Ovary (tissue), 9 donors: ENCODE measurements around the gene TGFBI. TPM values are rescaled to one million over a fixed set of nuclear protein-coding genes. Genes with fewer than 3 reads are reported as not detected.

ENCODE experiments used
- DNase-seq, 5 donors: peaks; one replicate each; pipeline ENCODE4 v3.0.0-alpha.2; 2019 to 2020
- H3K27ac ChIP-seq, 2 donors: fragments of 200-600 bp; one replicate each; pipeline versions ENCODE4 v1.5.1 to v1.8.0; 2019 to 2022
- H3K27me3 ChIP-seq: fragments of 200-600 bp; one replicate; pipeline ENCODE4 v1.8.0; 2022
- H3K36me3 ChIP-seq: fragments of 200-600 bp; sonication (generic); one replicate; pipeline ENCODE4 v1.5.1; 2019
- H3K4me1 ChIP-seq: one replicate; pipeline ENCODE4 v1.8.1; 2013; ENCODE audit warnings: mild to moderate bottlenecking, moderate library complexity; ENCODE audit not compliant: insufficient read depth
- H3K4me3 ChIP-seq: fragments of 200-600 bp; sonication (generic); one replicate; pipeline ENCODE4 v1.5.1; 2017
- H3K9me3 ChIP-seq, 2 donors: fragments of 200-600 bp in 1 of 2; sonication (generic) in 1 of 2; one replicate each; pipeline versions ENCODE4 v1.5.1 to v1.8.1; 2013 to 2019; ENCODE audit warnings: mild to moderate bottlenecking in 1 of 2, moderate library complexity in 1 of 2
- CTCF ChIP-seq, 3 donors: fragments of 450-650 bp in 2 of 3; fragments of 200-600 bp in 1 of 3; IDR thresholded peaks; one replicate each; pipeline versions ENCODE4 v1.5.1 to v1.8.0; 2016 to 2022; ENCODE audit warnings: antibody characterized with exemption in 3 of 3, mild to moderate bottlenecking in 1 of 3
- EP300 ChIP-seq: sonication (generic); formaldehyde crosslinking; IDR thresholded peaks from one replicate; pipeline ENCODE4 v1.6.1; 2017; ENCODE audit warnings: antibody characterized with exemption
- POLR2A ChIP-seq: fragments of 450-650 bp; IDR thresholded peaks from one replicate; pipeline ENCODE4 v1.6.1; 2017; ENCODE audit warnings: antibody characterized with exemption, mild to moderate bottlenecking, moderate library complexity
- WGBS, 3 donors: extraction: QIAGEN DNeasy Blood & Tissue Kit in 1 of 3; methylation state at CpG; one replicate each; pipeline versions ENCODE4 v1.1.5 to v1.1.7; 2013 to 2017; 5-methylcytosine and 5-hydroxymethylcytosine counted together
- intact Hi-C, 4 donors: fragments of 100-400 bp; cut with DNase I; formaldehyde crosslinking; loops; one replicate each; pipeline versions ENCODE4 v1.11.0 to v1.15.1; 2022 to 2023
- polyA plus RNA-seq, 2 donors: library from polyadenylated mRNA; stranded (reverse); fragments of 200-250 nt in 1 of 2; fragments of 350-450 nt in 1 of 2; fragmentation: Illumina TruSeq in 1 of 2; extraction: RNeasy Lipid Tissue Mini Kit (QIAGEN cat#74804) in 1 of 2; gene quantifications; one replicate each; pipeline ENCODE4 v1.2.3, GENCODE V29; 2013 to 2014
- total RNA-seq, 7 donors: library from RNA; depleted of rRNA in 2 of 7; stranded (reverse); fragments of >200 nt in 2 of 7; fragmentation: NEBNext Ultra II Directional in 3 of 7; extraction: Animal tissue kit (Norgen Biotek cat#: 25700) in 3 of 7; gene quantifications; one replicate each; pipeline versions ENCODE4 v1.1.0 to v1.2.4, GENCODE V29; 2016 to 2023
- donor health status: DM: no; HTN: no; CAD: no; lungs with moderate emphysema.
- donor health status: DM: no; HTN: no; CAD: no.
- donor health status: Bipolar disorder and iron deficiency.
- donor health status: DM: yes; HTN: yes; CAD: no.
- donor health status: DM: no; HTN: no; CAD: no.
- donor health status: DM: yes; HTN: yes; CAD: no.

TGFBI gene
- total and polyA plus RNA-seq, 9 donors, result 14.5 to 138 (median 25.3) TPM

- no peaks in the 10 kb centered on the region for H3K9me3 ChIP-seq
- H3K4me3 ChIP-seq, result no peak overlapping the region
- no peak for DNase-seq
- no peak overlapping the region for H3K27ac ChIP-seq
- intact Hi-C loops, result no loop called here
- 75 to 92% (median 79%) methylated on average over 6 of the region's 6 CpGs for WGBS, 3 donors
- TF ChIP-seq EP300 (no peak), POLR2A (no peak), CTCF (IDR thresholded peaks at IDR 0.05) (no peak)
- no peaks in the 10 kb centered on the region for H3K27me3 ChIP-seq
- H3K4me1 ChIP-seq, result peaks cover 2% of the 10 kb centered on the region
- H3K36me3 ChIP-seq, result no peaks in the 10 kb centered on the region
Measured at GRCh38 chr5:135998889-135999288, 29.9 kb upstream of the TGFBI start.

- no peaks in the 10 kb centered on the region for H3K4me1 ChIP-seq
- no peak for TF ChIP-seq EP300
- TF ChIP-seq POLR2A, result no peak
- no peak for TF ChIP-seq CTCF (IDR thresholded peaks at IDR 0.05)
- no peaks in the 10 kb centered on the region for H3K27me3 ChIP-seq
- no peak for DNase-seq
- intact Hi-C loops, result no loop called here
- H3K27ac ChIP-seq, result no peak overlapping the region
- no peaks in the 10 kb centered on the region for H3K36me3 ChIP-seq
- H3K4me3 ChIP-seq, result no peak overlapping the region
- no peaks in the 10 kb centered on the region for H3K9me3 ChIP-seq
- 77 to 83% (median 81%) methylated on average over 8 of the region's 8 CpGs for WGBS, 3 donors
Measured at GRCh38 chr5:135999406-136000139, 29.2 kb upstream of the TGFBI start.

DNA sequence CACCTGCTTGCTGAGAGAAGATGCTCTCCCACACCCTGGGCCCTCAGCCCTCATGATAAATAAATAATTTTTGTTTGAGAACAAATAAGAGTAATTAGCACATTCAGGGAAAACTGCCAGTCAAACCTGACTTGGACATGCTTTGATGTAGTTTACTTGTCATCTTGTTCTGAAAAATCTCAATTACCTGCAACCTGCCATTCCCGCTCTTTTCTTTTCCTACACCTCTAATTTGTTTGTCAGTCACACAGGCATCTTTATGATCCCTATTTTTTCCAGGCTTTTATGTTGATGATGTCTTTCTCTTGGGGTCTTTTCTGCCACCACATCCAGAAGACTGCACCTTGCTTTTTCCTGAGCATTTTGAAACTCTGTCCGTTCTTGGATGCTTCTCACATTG lies 28.6 kb upstream of the TGFBI start:
- intact Hi-C loops, result no loop called here
- Histone ChIP-seq H3K4me1 (no peaks in the 10 kb centered on the region), H3K9me3 (no peaks in the 10 kb centered on the region), H3K27ac (no peak overlapping the region), H3K27me3 (no peaks in the 10 kb centered on the region), H3K4me3 (no peak overlapping the region), H3K36me3 (no peaks in the 10 kb centered on the region)
- no peak for DNase-seq
- TF ChIP-seq POLR2A, result no peak
- TF ChIP-seq CTCF (IDR thresholded peaks at IDR 0.05), result no peak
- no peak for TF ChIP-seq EP300
- 93 to 94% (median 94%) methylated on average over 2 of the region's 2 CpGs for WGBS, 3 donors

DNA sequence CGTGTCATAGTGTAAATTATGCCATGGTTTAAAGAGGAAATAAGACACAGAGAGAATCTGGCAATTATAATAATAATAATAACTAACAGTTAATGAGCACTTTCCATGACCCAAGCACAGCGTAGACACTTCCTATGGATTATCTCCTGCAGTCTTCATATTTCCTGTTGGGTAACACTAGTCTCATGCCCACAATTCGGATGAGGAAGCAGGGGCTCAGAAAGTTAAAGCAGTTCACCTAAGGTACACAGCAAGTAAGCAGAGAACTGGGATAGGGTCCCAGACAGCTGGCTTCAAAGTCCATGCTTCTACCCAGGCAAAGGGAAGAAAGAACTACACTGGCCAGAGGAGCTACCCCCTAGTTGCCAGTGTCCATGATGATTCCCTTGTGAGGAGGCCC lies 27.9 kb upstream of the TGFBI start:
- DNase-seq, result no peak
- no peaks in the 10 kb centered on the region for H3K36me3 ChIP-seq
- H3K4me1 ChIP-seq, result no peaks in the 10 kb centered on the region
- H3K4me3 ChIP-seq, result no peak overlapping the region
- no peak overlapping the region for H3K27ac ChIP-seq
- TF ChIP-seq POLR2A, result no peak
- TF ChIP-seq CTCF (IDR thresholded peaks at IDR 0.05), result no peak
- TF ChIP-seq EP300, result no peak
- intact Hi-C loops, result no loop called here
- H3K9me3 ChIP-seq, result no peaks in the 10 kb centered on the region
- no peaks in the 10 kb centered on the region for H3K27me3 ChIP-seq
- WGBS, 3 donors, result 75 to 93% (median 91%) methylated on average over 3 of the region's 3 CpGs
